K562 (cell line): ENCODE results near the gene RETREG1. TPM values are rescaled to one million over a fixed set of nuclear protein-coding genes. Genes with fewer than 3 reads are reported as not detected.

ENCODE experiments used
- ATAC-seq: fragments of 200-7000 bp; cut with Tn5 transposase; 3 replicates; pipeline ENCODE4 v1.9.1; 2020; ENCODE audit warnings: moderate library complexity
- BruUV-seq: library from RNA; stranded (reverse); fragments of 400-500 nt; replicated peaks from 2 replicates; lab custom pipeline; 2021; lab: Mats Ljungman, UMichigan
- CTCF ChIA-PET: fragments of 300-600 bp; formaldehyde crosslinking; extraction: SDS; loops from one replicate; lab custom pipeline; 2021; ENCODE audit warnings: low intra/inter-chr PET ratio; lab: Yijun Ruan, JAX
- POLR2A ChIA-PET: fragments of 300-600, 350-650 bp; sonication (Branson Sonifier 250); formaldehyde crosslinking; extraction: SDS; loops from one replicate; lab custom pipeline; 2021; ENCODE audit warnings: antibody characterized with exemption, inconsistent platforms; lab: Yijun Ruan, JAX
- DNase-seq, 4 experiments: peaks; one replicate each; pipeline versions ENCODE4 v3.0.0 to v3.0.0-alpha.2; 2011 to 2018; ENCODE audit warnings: low spot score in 3 of 4, mixed read lengths in 3 of 4; ENCODE audit errors: extremely low read depth in 1 of 4
- FAIRE-seq: peaks from 2 replicates; lab custom pipeline; 2011; peaks lifted over from hg19 to GRCh38; lab: Jason Lieb, UNC
- H2AFZ ChIP-seq: 2 replicates; pipeline ENCODE4 v1.6.0; 2011; ENCODE audit warnings: low read depth, low read length, control low read depth, inconsistent platforms
- H3K27ac ChIP-seq: fragments of 200-600 bp; 3 replicates; pipeline ENCODE4 v1.8.0; 2011; ENCODE audit warnings: low read depth, mild to moderate bottlenecking, control low read depth, inconsistent platforms, low read length, moderate library complexity, mixed read lengths; ENCODE audit errors: extremely low read depth
- H3K27me3 ChIP-seq, 2 experiments: fragments of 300-600 bp in 1 of 2; 2 replicates in 1 of 2; 3 replicates in 1 of 2; pipeline versions ENCODE4 v1.6.0 to v1.8.0; 2011; ENCODE audit warnings: inconsistent platforms in 2 of 2, low read length in 2 of 2, mild to moderate bottlenecking in 1 of 2, mixed read lengths in 1 of 2, moderate library complexity in 1 of 2; ENCODE audit not compliant: control insufficient read depth in 2 of 2, insufficient read depth in 2 of 2
- H3K36me3 ChIP-seq: fragments of 300-600 bp; 3 replicates; pipeline ENCODE4 v1.8.0; 2011; ENCODE audit warnings: mild to moderate bottlenecking, low read length, inconsistent platforms; ENCODE audit not compliant: control insufficient read depth, insufficient read depth
- H3K4me1 ChIP-seq, 2 experiments: fragments of 200-600 bp in 1 of 2; replicated peaks in 1 of 2; 2 replicates in 1 of 2; 3 replicates in 1 of 2; pipeline versions ENCODE4 v1.5.1 to v1.8.0; 2011; ENCODE audit warnings: inconsistent platforms in 2 of 2, low read length in 2 of 2, mild to moderate bottlenecking in 1 of 2, mixed read lengths in 1 of 2, moderate library complexity in 1 of 2; ENCODE audit not compliant: control insufficient read depth in 2 of 2, insufficient read depth in 2 of 2
- H3K4me2 ChIP-seq: 2 replicates; pipeline ENCODE4 v1.6.1; 2011; ENCODE audit warnings: low read length, control low read depth, inconsistent platforms, mixed read lengths; ENCODE audit not compliant: insufficient read depth
- H3K4me3 ChIP-seq: fragments of 200-600 bp; sonication (generic), shearing (Covaris generic); 2 replicates; pipeline ENCODE4 v1.5.1; 2016; ENCODE audit warnings: control low read depth, inconsistent platforms
- H3K79me2 ChIP-seq: fragments of 200-600 bp; 3 replicates; pipeline ENCODE4 v1.8.0; 2011; ENCODE audit warnings: low read length, inconsistent platforms; ENCODE audit not compliant: control insufficient read depth, insufficient read depth
- H3K9ac ChIP-seq, 2 experiments: 2 replicates each; pipeline versions ENCODE4 v1.6.0 to v1.6.1; 2011; ENCODE audit warnings: low read depth in 2 of 2, low read length in 2 of 2, control low read depth in 1 of 2, inconsistent platforms in 1 of 2, mild to moderate bottlenecking in 1 of 2, mixed read lengths in 1 of 2; ENCODE audit not compliant: insufficient read depth in 1 of 2
- H3K9me1 ChIP-seq: one replicate; pipeline ENCODE4 v1.6.0; 2011; ENCODE audit warnings: inconsistent platforms, mild to moderate bottlenecking, low read length, moderate library complexity; ENCODE audit not compliant: control insufficient read depth, insufficient read depth
- H3K9me3 ChIP-seq: replicated peaks from 2 replicates; pipeline ENCODE4 v1.5.1; 2011; ENCODE audit warnings: low read depth, low read length, inconsistent platforms; ENCODE audit not compliant: control insufficient read depth, insufficient read depth
- H4K20me1 ChIP-seq: replicated peaks from 2 replicates; pipeline ENCODE4 v1.6.1; 2011; ENCODE audit warnings: low read length, inconsistent platforms, mixed read lengths; ENCODE audit not compliant: control insufficient read depth, insufficient read depth
- ATF1 ChIP-seq, 2 experiments: fragments of 450-650 bp in 1 of 2; IDR thresholded peaks; 2 replicates each; pipeline ENCODE4 v1.6.1; 2016; ENCODE audit warnings: missing compliant biosample characterization in 1 of 2, missing genetic modification characterization in 1 of 2
- IFI16 ChIP-seq: fragments of 250-450 bp; sonication (Bioruptor Pico); IDR thresholded peaks from 2 replicates; pipeline ENCODE4 v2.1.2; 2022; ENCODE audit warnings: mild to moderate bottlenecking, inconsistent platforms
- NCOA6 ChIP-seq: fragments of 450-650 bp; IDR thresholded peaks from 2 replicates; pipeline ENCODE4 v1.6.1; 2017; ENCODE audit warnings: mild to moderate bottlenecking
- TAF15 ChIP-seq: fragments of 200-400 bp; formaldehyde crosslinking; IDR thresholded peaks from 2 replicates; pipeline ENCODE4 v1.6.1; 2017; ENCODE audit warnings: mild to moderate bottlenecking, low read depth, low read length, moderate library complexity
- TCF3 ChIP-seq: sonication (generic); formaldehyde crosslinking; IDR thresholded peaks from 2 replicates; pipeline ENCODE4 v1.4.0; 2020; ENCODE audit warnings: mild to moderate bottlenecking, missing genetic modification reagents
- ZNF282 ChIP-seq: sonication (generic); formaldehyde crosslinking; IDR thresholded peaks from 2 replicates; pipeline ENCODE4 v1.8.1; 2023; ENCODE audit warnings: missing genetic modification reagents
- ZNF41 ChIP-seq: fragments of 250-450 bp; sonication (Bioruptor Pico); conservative IDR thresholded peaks from 2 replicates; pipeline ENCODE4 v1.4.0; 2020; ENCODE audit warnings: mild to moderate bottlenecking
- ZNF75A ChIP-seq: fragments of 450-650 bp; formaldehyde crosslinking; IDR thresholded peaks from 2 replicates; pipeline ENCODE4 v1.4.0; 2020; ENCODE audit warnings: mild to moderate bottlenecking
- WGBS: fragments of 100-300 bp; shearing (Covaris generic); methylation state at CpG from one replicate; pipeline ENCODE4 v1.1.6; 2016; ENCODE audit warnings: low coverage, mixed read lengths; ENCODE audit not compliant: insufficient coverage; ENCODE audit errors: missing lambda C conversion rate; 5-methylcytosine and 5-hydroxymethylcytosine counted together
- in situ Hi-C: fragments of 300-500 bp; cut with MboI; formaldehyde crosslinking; loops from 4 replicates; pipeline ENCODE4 v1.15.0; 2018; ENCODE audit warnings: inconsistent platforms, mixed read lengths
- intact Hi-C: fragments of 100-400 bp; cut with micrococcal nuclease; formaldehyde crosslinking; loops from 2 replicates; pipeline ENCODE4 v1.14.2; 2022
- polyA plus RNA-seq, 8 experiments: library from polyadenylated mRNA; depleted of rRNA in 4 of 8; stranded (reverse) in 5 of 8; unstranded in 3 of 8; fragments of >200 nt; fragmentation: Nextera tagmentation in 2 of 8; fragmentation: Illumina TruSeq in 1 of 8; extraction: Ambion mirVana in 2 of 8; extraction: Trizol in 1 of 8; gene quantifications; 2 replicates each; pipeline versions ENCODE4 v1.2.1 to v1.2.3, GENCODE V29; 2011 to 2014; ENCODE audit warnings: inconsistent platforms in 1 of 8, missing spikeins in 1 of 8
- total RNA-seq, 7 experiments: library from RNA; depleted of rRNA in 6 of 7; stranded (reverse); fragments of >200 nt in 6 of 7; fragmentation: Illumina TruSeq in 2 of 7; extraction: Trizol in 2 of 7; gene quantifications; 2 replicates each; pipeline versions ENCODE4 v1.2.1 to v1.2.3, GENCODE V29; 2011 to 2021; ENCODE audit warnings: low replicate concordance in 1 of 7
- TF ChIP-seq, protein P1 (sequence below): sonication (generic); formaldehyde crosslinking; IDR thresholded peaks from 2 replicates; pipeline ENCODE4 v1.4.0; 2020; ENCODE audit warnings: mild to moderate bottlenecking, missing genetic modification reagents

Gene RETREG1
- total and polyA plus RNA-seq, 9 of the 15 experiments (the other 6 are each of a cell fraction or from before 2014, with no cell fraction given), result 0.01 to 0.20 (median 0.08) TPM; not detected in 5

DNA sequence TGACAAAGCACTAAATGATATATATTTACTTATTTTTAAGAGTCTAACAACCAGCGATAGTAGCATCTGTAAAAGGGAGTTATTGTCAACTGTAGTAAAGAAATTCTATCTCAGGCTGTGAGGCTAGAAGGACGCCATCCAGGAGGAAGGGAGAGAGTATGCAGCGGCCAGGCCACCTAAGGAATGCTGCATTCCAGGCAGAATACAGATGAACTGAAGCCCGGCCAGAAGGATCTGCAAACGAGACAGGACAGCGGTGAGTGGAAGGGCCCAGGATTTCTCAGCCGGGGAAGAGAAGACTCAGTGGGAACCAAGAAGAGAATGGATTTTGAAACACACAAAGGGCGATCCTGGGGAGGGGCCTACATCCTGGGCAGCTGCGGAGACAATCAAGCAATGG, 7.4 kb downstream of the RETREG1 start:
- ATAC-seq, result no peak
- in situ Hi-C loops (no loop called here), intact Hi-C loops (no loop called here)
- no peak for FAIRE-seq
- TF ChIP-seq, protein P1, sequence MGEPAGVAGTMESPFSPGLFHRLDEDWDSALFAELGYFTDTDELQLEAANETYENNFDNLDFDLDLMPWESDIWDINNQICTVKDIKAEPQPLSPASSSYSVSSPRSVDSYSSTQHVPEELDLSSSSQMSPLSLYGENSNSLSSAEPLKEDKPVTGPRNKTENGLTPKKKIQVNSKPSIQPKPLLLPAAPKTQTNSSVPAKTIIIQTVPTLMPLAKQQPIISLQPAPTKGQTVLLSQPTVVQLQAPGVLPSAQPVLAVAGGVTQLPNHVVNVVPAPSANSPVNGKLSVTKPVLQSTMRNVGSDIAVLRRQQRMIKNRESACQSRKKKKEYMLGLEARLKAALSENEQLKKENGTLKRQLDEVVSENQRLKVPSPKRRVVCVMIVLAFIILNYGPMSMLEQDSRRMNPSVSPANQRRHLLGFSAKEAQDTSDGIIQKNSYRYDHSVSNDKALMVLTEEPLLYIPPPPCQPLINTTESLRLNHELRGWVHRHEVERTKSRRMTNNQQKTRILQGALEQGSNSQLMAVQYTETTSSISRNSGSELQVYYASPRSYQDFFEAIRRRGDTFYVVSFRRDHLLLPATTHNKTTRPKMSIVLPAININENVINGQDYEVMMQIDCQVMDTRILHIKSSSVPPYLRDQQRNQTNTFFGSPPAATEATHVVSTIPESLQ (CRISPR knock-in tag), result no peak
- TF ChIP-seq TCF3 (CRISPR knock-in tag), result no peak
- TF ChIP-seq ATF1 (CRISPR knock-in tag; IDR thresholded peaks at IDR 0.05), result no peak
- no peak for TF ChIP-seq ATF1 (tag; IDR thresholded peaks at IDR 0.05)
- no TSS peak for BruUV-seq
- Histone ChIP-seq H3K4me2 (no peak overlapping the region), H3K9me3 (no peaks in the 10 kb centered on the region), H3K4me1 (no peaks in the 10 kb centered on the region), H3K36me3 (no peaks in the 10 kb centered on the region), H2AFZ (no peak overlapping the region), H4K20me1 (no peaks in the 10 kb centered on the region), H3K4me3 (no peak overlapping the region), H3K9ac (no peak overlapping the region), H3K27me3 (peaks cover 2 to 8% of the 10 kb centered on the region in 2 experiments; a peak in 3 of 5 replicates), H3K27ac (no peak overlapping the region), H3K79me2 (no peaks in the 10 kb centered on the region), H3K9me1 (no peaks in the 10 kb centered on the region)
- POLR2A ChIA-PET, result no interaction called here
- CTCF ChIA-PET, result no interaction called here
- 0% methylated on average over 9 of the region's 9 CpGs for WGBS
- no peak for DNase-seq

DNA sequence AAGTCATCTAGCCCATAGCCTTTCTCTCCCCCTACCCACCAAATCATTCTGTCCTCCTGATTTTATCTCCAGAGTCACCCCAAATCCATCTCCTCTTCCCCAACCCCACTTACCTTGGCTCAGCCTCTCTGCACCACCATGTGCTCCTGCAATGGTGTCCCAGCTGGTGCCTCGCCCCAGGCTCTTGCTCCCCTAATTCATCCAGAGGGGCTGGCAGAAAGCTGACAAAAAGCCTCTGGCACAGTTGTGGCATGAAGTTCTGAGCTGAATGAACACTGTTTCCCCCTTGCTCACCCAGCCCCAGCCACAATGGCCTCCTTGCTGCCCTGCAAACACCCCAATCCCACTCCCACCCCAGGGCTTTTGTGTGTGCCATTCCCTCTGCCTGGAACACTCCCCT, 10.2 kb downstream of the RETREG1 start:
- DNase-seq, result no peak
- no peaks in the 10 kb centered on the region for H3K36me3 ChIP-seq
- no peak overlapping the region for H3K4me3 ChIP-seq
- no peak for FAIRE-seq
- in situ Hi-C loops (no loop called here), intact Hi-C loops (no loop called here)
- no peak for ATAC-seq
- ChIA-PET CTCF (no interaction called here), POLR2A (no interaction called here)
- BruUV-seq, result no TSS peak
- H3K79me2 ChIP-seq, result no peaks in the 10 kb centered on the region
- peaks cover 3 to 16% of the 10 kb centered on the region in 2 experiments; a peak in 2 of 5 replicates for H3K27me3 ChIP-seq
- H4K20me1 ChIP-seq, result no peaks in the 10 kb centered on the region
- H3K9me1 ChIP-seq, result no peaks in the 10 kb centered on the region
- no peak overlapping the region; a peak in 1 of 4 replicates for H3K9ac ChIP-seq
- H3K9me3 ChIP-seq, result no peaks in the 10 kb centered on the region
- no peaks in the 10 kb centered on the region for H3K4me1 ChIP-seq
- no peak overlapping the region for H2AFZ ChIP-seq
- H3K4me2 ChIP-seq, result no peak overlapping the region
- no peak overlapping the region for H3K27ac ChIP-seq
- 0% methylated on average over 1 of the region's 1 CpG for WGBS
- no peak for TF ChIP-seq ZNF75A (CRISPR knock-in tag)
- no peak for TF ChIP-seq ZNF41 (CRISPR knock-in tag)
- no peak for TF ChIP-seq NCOA6
- no peak for TF ChIP-seq TAF15
- no peak for TF ChIP-seq IFI16 (CRISPR knock-in tag)
- no peak for TF ChIP-seq ZNF282 (CRISPR knock-in tag)
